Measurements from ENCODE around the gene DQX1. TPM values are rescaled to one million over a fixed set of nuclear protein-coding genes. Genes with fewer than 3 reads are reported as not detected.

DQX1 gene
- total and polyA plus RNA-seq, 9 of the 15 experiments (the other 6 are each of a cell fraction or from before 2014, with no cell fraction given) = 0.04 to 0.38 (median 0.18) TPM; not detected in 1

GRCh38 chr2:74472086-74472944 lies 53.7 kb downstream of the DQX1 start, which contains the start of gene MRPL53 (continued):
- TF ChIP-seq LCOR (CRISPR knock-in tag; IDR thresholded peaks at IDR 0.05) (peak; percentile 75), HINFP (tag; conservative IDR thresholded peaks at IDR 0.05; ENCODE audit: low read depth) (0 out of 2 replicates have a peak, but pooled peaks have one; percentile 52), FOXM1 (IDR thresholded peaks at IDR 0.05; ENCODE audit: low read depth) (no peak), FOXM1 (CRISPR knock-in tag; IDR thresholded peaks at IDR 0.05; ENCODE audit: low read depth) (peak; percentile 90; the same call in 1 of the 2 replicates), PTBP1 (IDR thresholded peaks at IDR 0.05; ENCODE audit: low read depth, low read length) (peak; percentile 29; the same call in 1 of the 2 replicates), ZNF586 (CRISPR knock-in tag; conservative IDR thresholded peaks at IDR 0.05) (0 out of 2 replicates have a peak, but pooled peaks have one; percentile 9), TEAD1 (CRISPR knock-in tag; IDR thresholded peaks at IDR 0.05) (peak; percentile 8 to 53; a peak in 2 of 4 replicates), FOXO4 (CRISPR knock-in tag; IDR thresholded peaks at IDR 0.05) (no peak), MAZ (CRISPR knock-in tag; conservative IDR thresholded peaks at IDR 0.05 in 1 of 2, IDR thresholded peaks at IDR 0.05 in 1 of 2) (peak; percentile 73 to 88; a peak in 2 of 4 replicates), CREB3 (tag; conservative IDR thresholded peaks at IDR 0.05; ENCODE audit: low read depth) (peak; percentile 66; the same call in 1 of the 2 replicates), HDAC8 (tag; IDR thresholded peaks at IDR 0.05) (peak; percentile 24; the same call in 1 of the 2 replicates), ZNF318 (IDR thresholded peaks at IDR 0.05; ENCODE audit: borderline replicate concordance in 1 of 2, low read depth in 1 of 2) (no peak), HCFC1 (IDR thresholded peaks at IDR 0.05; ENCODE audit: low read depth, low read length) (peak; percentile 84)

All from K562 (cell line).